ENCODE measurements around the gene OSBPL8.

Gene OSBPL8

GRCh38 chr12:76559400-76560085 is at the start of gene OSBPL8:
Gene OSBPL8 (minus strand): TSS chr12:76559771. CDS start chr12:76487551, 72,220 bp downstream.
- DNase-seq = peak; percentile 94

- DNase-seq = no peak
Measured at GRCh38 chr12:76608070-76608469, 48.5 kb upstream of the OSBPL8 start.

- no peak for DNase-seq
Measured at GRCh38 chr12:76595056-76595455, 35.5 kb upstream of the OSBPL8 start.

- DNase-seq = no peak
Measured at GRCh38 chr12:76591476-76591875, 31.9 kb upstream of the OSBPL8 start.

GRCh38 chr12:76590131-76590530 is 30.6 kb upstream of the OSBPL8 start:
- DNase-seq = no peak

- DNase-seq = no peak
Measured at GRCh38 chr12:76588881-76589565, 29.5 kb upstream of the OSBPL8 start.

GRCh38 chr12:76587428-76588178 is 28.0 kb upstream of the OSBPL8 start:
- no peak for DNase-seq

- peak; percentile 56 for DNase-seq
Measured at GRCh38 chr12:76586764-76587395, 27.3 kb upstream of the OSBPL8 start.

GRCh38 chr12:76583301-76583700 is 23.7 kb upstream of the OSBPL8 start:
- peak; percentile 62 for DNase-seq

GRCh38 chr12:76573840-76574373 is 14.3 kb upstream of the OSBPL8 start:
- no peak for DNase-seq

GRCh38 chr12:76571256-76571655 is 11.7 kb upstream of the OSBPL8 start:
- no peak for DNase-seq

- DNase-seq = no peak
Measured at GRCh38 chr12:76569685-76570604, 10.4 kb upstream of the OSBPL8 start.

GRCh38 chr12:76568888-76569551 is 9.4 kb upstream of the OSBPL8 start:
- no peak for DNase-seq

GRCh38 chr12:76568130-76568529 is 8.6 kb upstream of the OSBPL8 start:
- DNase-seq = peak; percentile 88

GRCh38 chr12:76563061-76563460 is 3.5 kb upstream of the OSBPL8 start:
- no peak for DNase-seq

- no peak for DNase-seq
Measured at GRCh38 chr12:76562130-76562529, 2.6 kb upstream of the OSBPL8 start.

GRCh38 chr12:76560086-76560491 is 518 bp upstream of the OSBPL8 start:
- no peak for DNase-seq

GRCh38 chr12:76558684-76559399 is 729 bp downstream of the OSBPL8 start:
- DNase-seq = peak; percentile 78

GRCh38 chr12:76556368-76556767 is 3.2 kb downstream of the OSBPL8 start:
- no peak for DNase-seq

GRCh38 chr12:76555797-76556196 is 3.8 kb downstream of the OSBPL8 start:
- DNase-seq = no peak
